GM18520 (cell line): ENCODE measurements around the gene NOM1.

Experiments used
- ATAC-seq: cut with Tn5 transposase; IDR thresholded peaks from one replicate; pipeline ENCODE4 v1.9.1; 2021; ENCODE audit not compliant: unreplicated experiment

The NOM1 gene

DNA sequence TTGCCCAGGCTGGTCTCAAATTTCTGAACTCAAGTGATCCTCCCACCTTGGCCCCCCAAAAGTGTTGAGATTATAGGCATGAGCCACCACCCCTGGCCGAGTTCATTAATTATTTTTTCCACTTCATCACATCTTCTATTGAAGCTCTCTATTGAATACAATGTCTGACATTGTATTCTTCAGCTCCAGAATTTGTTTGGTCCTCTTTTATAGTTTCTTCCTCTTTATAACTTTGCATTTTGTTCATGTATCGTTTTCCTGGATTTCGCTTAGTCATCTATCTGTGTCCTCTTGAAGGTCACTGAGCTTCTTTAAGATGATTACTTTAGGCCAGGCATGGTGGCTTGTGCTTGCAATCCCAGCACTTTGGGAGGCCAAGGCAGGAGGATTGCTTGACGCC lies 30.2 kb downstream of the NOM1 start:
- ATAC-seq, result no peak

DNA sequence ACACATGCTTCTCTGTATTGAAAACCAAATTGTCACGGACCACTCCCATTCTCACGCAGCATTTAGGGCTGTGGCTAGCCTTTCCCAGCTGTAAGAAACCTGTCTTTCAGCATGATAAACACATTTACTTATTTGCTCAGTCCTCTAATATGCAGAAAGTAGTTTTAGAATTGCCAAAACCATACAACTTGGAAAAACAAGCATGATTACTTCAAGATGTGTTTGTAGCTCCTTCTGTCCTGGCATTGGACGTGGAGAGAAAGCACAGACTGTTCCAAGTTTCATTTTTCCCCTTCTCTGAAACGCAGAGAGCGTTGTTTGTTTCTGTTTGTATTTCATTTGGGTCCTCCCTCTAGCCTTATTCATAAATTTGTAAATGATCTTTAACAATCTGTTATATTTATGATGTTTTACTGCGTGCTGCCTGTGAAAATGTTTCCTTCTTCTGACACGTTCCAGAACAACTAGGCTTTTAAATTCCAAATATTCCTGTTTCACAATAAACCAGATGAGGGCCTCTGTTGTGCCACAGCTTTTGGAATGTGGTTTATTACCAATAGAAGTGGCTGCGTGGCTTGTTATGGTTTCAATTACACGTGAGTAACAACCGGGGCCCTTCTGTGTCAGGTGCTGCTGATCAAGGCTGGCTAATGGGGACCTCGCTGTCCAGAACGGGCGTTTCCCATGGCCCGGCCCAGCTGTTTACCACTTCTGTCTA lies 34.8 kb downstream of the NOM1 start:
- no peak for ATAC-seq

DNA sequence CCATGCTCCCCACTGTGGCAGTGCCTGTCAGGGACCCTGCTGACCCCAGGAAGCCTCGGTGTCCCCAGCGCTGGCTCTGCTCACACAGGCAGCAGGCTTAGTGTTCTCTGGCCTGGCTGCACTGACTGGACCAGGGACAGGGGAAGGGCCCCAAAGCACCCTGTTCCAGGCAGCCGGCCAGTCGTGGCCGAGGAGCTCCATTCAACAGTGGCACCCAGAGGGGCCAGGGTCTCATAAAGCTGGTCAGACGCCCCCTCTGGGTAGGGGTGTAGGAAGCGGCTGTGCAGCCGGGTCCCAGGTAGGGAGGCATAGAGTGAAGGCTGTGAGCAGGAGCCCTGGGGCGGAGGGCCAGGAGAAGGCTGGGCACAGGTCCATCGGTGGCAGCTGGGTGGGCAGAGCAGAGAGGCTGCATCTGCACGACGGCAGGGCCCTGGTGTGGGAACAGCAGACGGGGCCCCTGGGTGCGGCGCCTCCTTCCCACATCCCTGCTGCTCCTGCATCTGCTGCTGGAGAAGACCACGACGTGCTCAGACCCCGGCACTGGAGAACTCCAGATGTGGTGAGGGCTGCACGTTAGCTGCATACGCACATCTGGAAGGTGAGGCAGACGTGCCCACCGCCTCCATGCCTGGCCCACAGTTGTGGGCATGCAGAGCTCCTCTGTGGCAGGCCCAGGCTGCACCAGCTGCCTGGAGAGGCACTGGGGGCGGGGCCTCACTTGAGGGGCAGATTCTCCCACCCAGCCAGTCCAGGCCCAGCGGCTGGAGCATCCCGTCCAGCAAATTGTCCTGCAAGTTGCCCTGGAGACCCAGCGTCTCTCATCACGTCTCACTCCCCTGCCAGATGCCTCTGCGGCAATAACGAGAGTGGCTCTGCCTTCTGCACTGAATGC lies 35.8 kb downstream of the NOM1 start:
- no peak for ATAC-seq

DNA sequence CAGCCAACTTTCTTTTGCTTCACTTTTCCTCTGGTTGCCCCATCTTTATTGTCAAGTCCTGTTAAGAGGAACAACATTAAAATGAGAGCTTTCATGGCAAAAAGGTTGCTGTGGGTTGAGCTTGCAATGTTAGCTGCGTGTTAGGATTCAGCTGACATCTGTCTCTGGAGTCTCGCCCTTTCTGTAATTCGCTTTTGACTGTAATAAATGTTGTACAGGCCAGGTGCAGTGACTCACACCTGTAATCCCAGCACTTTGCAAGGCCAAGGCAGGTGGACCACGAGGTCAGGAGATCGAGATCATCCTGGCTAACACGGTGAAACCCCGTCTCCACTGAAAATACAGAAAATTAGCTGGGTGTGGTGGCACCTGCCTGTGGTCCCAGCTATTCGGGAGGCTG lies 36.9 kb downstream of the NOM1 start:
- ATAC-seq, result no peak

DNA sequence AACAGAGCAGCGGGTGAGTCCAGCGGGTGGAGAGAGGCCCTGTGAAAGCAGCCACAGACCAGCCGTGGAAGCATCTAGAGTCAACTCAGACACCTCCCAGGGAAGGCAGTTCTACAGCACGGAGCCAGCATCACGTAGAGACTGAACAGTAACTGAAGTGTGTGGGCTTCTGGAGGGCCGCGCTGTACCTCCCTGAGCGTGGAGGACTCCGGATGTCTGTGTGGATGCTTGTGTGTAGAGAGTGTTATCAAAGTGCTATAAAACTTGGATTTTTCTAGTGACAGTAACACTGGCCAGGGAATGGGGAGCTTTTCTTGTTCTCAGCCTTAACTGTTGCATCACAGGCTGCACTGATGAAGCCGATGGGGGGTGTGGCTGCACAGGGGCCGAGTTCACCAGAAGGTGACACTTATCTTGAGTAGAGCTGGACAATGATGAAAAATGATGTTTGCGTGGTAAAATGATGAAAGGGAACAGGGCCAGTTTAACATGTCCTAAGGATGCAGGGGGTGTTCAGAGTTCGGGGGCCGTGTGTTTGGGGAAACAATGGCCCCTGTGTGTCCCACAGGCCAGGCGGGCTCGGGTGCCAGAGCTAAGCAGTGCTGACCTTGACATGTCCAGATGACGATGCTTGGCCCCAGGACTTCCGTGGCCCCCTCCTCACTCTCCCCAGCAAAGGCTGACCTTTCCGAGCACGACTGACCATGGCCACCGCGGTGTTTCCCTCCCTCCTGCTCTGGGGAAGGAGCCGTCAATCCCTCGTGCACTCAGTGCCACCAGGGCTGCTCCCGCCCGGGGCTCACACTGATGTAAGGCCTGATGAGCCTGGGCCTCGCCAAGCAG lies 39.1 kb downstream of the NOM1 start:
- no peak for ATAC-seq

DNA sequence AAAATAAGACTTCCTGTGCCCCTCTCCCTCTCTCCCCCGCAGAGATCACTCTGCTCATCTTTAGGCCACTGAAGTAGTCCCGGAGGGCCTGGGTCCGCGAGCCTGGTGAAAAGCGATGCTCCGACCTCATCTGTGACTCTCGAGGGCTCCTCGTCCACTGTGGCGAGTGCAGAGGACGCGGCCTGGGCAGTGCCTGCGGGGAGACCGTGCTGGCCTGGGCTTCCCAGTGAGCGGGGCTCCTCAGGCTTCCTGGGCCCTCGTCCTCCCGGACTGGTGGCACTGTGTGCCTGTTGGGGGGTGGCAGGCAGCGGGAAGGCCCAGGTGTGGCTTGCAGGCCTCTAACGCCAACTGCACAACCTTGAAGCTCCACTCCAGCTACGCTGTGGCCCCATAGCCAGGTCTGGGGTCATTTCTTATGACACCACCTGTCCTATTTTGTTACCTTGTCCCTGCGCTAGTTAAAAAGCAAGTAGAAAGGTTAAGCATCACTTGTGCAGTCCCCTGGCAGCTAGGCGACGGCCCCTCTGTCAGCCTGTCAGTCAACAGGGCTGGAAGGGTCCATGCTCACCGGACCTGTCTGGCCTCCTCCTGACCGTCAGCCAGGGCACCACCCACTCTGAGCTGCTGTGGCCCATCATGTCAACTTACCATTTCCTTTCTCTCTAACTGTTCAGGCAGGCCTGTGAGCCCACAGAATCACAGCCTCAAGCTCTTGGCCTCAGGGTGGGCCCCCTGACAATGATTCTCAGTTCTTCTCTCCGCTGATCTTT lies 40.4 kb downstream of the NOM1 start:
- ATAC-seq, result no peak

DNA sequence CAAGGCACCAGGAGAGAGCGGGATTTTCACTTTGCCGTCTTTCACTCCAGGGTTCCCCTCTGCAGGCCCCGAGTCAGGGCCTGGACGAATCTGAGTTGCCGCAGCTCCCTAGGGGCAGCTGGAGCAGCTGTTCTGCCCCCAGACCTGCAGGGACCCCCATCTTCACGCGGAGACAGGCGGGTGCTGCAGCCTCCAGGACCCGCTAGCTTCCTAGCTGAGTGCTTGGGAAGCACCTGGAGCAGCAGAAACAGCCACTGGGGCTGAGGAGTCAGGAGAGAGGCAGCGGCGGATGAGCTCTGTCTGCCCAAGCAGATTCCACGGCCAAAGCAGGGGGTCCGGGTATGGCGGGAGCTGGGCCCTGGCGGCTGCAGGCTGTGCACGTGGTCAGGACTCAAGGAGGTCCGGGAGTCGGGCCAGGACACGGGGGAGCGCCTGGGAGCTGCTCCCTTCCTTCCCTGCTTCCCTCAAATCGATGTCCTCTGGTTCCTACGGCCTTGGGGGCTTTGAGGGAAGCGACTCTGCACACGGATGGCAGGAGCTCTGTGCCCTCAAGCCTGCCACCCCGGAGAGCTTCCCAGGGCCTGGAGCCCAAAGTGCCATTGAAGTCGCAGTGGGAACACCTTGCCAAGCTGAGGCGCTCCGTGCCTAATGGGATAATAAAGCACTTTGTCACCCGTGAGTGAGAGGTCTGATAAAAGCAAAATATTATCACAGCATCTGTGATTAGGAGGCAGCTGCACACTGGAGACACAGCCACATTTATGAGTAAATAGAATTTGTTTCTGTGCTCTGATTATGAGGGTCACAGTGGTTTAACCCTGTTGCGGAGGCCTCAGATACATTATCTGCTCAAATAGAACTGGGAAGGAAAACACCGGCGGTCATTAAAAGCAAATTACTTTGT lies 43.8 kb downstream of the NOM1 start:
- no peak for ATAC-seq

DNA sequence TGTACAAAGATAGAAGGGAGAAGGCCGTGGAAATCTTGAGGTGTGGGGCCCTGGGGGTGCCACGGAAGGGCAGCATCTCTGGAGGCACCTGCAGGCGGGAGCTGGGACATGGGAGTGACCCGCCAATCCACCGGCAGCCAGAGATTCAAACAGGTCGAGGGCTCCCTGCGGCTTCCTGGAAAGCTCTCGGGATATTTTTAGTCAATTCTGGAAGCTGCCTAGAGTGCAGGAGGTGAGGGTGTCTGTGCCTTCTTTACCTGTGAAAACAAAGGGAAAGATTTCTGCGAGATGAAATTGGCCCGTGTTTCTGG lies 44.4 kb downstream of the NOM1 start:
- ATAC-seq, result no peak

DNA sequence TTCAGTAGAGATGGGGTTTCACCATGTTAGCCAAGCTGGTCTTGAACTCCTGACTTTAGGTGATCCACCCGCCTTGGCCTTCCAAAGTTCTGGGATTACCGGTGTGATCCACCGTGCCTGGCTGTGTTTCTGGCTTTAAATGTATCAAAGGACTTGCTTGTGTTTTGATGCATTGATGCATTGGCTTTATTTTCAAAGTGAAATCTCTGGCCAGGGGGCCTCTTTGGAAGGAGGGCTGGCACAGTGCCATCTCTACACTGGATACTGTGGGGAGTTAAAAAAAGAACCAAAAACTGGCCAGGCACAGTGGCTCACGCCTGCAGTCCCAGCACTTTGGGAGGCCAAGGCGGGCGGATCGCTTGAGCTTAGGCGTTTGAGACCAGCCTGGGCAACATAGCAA lies 44.9 kb downstream of the NOM1 start:
- ATAC-seq, result no peak

DNA sequence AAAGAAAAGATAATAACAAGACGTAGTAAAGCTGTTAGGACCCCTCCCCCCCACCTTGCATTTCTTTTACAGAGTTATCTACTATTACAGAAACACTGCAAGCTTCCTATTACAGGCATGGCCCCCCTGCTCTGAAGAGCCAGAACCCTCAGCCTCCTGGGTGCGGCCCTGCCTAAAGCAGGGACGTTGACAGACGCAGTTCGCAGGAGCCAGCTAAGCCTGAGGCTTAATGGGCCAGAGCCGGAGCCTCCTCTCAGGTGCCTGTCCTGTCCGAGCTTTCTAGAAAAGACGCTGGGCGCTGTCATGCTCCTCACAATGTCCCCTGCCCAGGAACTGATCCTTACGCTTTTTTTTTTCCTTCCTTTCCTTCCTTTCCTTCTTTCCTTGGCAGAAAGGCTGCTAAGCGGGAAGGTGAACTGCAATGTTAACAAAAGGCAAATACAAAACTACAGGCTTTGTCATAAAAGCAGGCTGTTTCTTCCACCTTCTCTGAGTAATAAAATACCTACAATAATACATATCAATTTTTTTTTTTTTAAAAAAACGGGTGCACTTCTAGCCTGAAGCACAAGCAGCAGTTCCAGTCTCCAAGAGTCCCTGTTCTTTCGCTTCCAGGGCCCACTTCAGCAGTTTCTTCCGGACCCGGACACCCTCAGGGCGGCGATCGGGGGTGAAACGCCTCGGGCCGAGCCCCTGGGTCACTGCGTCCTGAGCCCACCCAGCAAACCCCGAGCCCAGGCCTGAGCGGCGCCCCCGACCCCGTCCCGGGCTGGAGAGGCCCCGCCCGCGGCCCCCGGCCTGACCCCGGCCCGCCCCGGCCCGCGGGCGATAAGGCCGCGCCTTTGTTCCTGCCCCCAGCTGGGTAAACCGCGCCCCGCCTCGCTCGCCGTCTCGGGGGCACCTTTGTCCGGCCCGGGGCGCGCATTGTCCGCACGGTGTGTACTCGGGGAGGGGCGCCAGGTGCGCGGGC lies 49.8 kb downstream of the NOM1 start:
- no peak for ATAC-seq

DNA sequence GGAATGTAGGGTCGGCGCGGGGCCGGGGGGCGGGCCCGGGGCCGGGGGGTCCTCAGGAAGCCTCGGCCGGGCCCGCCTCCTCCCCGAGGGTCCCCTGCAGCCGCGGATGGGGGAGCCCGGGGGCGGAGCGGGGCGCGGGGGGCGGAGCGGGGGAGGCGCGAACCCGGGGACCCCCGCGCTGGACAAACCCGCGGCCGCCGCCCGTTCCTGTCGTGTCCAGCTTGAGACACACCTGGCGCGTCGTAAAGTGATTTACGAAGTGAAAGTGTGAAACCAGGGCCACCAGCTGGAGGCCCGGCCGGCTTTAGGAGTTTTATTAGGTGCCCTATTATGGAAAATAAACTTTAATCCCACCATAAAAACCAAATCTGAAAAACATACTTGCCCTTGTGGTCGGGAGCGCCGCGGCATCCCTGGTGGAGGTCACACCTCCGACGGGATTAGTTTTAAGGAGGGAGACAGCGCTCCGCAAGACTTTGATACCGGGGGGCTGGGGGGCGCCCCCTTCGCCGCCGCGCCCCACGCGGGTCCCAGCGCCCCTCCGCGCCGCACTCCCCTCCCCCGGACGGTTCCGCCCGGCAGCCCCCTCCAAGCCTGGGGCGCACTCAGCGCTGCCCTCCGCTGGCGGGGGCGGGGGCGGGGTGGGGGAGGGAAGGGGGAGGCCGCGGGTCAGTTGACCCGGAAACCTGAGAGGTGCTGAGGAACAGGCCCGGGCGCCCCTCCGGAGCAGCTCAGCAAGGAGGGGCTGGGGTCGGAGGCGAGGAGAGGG lies 50.6 kb downstream of the NOM1 start:
- no peak for ATAC-seq

DNA sequence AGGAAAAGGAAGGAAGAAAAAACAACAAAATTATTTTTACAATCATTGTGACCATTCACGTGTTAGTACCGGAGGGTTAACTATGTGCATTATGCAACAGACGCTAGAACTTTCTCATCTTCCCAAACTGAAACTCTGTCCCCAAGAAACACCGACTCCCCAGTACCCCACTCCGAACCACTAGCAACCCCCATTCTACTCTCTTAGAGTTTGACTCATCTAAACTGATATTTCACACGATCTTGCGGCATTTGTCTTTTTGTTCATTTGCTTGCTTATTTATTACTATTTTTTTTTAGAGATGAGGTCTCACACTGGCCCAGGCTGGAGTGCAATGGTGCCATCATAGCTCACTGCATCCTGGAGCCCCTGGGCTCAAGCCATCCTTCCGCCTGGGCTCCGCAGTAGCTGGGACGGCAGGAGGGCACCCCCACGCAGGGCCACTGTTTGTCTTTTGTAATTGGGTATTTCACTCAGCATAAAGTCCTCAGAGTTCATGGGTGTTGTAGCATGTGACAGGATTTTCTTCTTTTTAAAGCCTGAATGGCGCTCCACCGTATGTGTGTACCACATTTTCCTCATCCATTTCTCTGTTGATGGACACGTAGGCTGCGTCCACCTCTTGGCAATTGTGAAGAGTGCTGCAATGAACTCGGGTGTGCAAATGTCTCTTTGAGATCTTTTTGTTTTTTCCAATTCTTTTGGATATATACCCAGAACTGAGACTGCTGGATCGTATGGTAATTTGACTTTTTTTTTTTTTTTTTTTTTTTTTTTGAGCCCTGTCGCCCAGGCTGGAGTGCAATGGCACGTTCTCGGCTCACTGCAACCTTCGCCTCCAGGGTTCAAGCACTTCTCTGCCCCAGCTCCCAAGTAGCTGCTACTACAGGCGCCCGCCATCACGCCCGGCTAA lies 51.5 kb downstream of the NOM1 start:
- no peak for ATAC-seq

DNA sequence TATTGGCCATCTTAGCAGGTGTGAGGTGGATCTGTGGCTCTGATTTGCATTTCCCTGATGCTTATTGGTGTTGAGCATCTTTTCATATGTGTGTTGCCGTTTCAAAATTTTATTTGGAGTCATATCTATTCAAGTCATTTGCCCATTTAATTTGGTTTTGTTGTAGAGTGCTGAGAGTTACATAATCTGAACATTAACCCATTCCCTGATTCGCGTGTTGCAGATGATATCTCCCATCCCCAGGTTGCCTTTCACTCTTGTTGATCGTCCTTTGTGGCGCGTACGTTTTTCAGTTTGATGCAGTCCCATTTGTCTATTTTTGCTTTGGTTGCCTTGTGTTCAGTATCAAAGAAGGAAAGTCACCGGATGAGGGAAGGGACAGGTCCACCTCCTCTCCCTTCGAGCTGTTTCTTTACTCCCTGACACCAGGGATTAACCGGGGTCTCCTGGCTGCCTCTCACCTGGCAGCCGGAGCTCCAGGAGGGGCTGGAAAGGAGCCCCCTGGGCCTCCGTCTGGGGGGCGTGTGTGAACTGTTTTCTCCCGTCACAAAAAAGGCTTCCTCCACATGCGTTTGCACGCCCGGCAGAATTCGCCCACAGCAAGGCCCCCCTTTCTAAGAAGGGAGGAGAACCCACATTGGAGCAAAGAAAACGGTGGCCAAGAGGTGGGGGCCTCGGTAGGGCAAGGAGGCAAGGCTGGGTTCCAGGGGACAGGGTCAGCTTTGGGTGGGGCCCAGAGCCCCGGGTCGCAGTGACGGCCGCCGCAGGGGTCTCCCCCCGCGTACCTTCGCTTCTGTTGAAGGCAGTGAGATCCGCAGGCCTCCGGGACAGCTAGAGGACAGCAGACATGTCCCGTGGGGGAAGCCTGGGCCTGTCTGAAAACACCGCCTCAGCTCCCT lies 52.7 kb downstream of the NOM1 start:
- ATAC-seq, result no peak

DNA sequence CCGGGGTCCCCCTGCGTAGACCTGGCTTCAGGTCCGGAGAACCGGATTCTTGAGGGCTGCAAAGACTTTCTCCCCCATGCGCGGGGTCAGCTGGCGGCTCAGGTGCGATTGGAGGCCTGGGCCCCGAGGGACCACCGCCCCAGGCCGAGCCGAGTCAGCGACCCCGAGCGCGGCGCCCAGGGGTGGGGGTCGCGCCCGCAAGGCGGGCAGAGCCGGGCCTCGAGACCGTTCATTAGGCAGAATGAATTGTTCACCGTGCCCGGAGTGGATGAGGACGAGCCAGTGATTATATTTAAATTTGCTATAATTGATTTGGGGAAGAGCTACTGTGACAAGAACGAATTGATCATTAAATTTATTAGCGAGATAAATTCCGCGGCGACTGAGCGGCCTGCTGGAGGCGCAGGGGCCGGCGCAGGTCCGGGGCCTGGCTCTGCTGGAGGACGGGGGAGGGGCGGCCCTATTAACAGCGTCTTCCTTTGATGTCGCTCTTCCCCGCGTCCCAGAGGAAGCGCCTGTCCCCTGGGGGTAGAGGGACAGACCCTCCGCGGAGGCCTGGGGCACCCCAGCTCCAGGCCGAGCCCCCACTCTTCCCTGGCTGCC lies 53.4 kb downstream of the NOM1 start:
- no peak for ATAC-seq

DNA sequence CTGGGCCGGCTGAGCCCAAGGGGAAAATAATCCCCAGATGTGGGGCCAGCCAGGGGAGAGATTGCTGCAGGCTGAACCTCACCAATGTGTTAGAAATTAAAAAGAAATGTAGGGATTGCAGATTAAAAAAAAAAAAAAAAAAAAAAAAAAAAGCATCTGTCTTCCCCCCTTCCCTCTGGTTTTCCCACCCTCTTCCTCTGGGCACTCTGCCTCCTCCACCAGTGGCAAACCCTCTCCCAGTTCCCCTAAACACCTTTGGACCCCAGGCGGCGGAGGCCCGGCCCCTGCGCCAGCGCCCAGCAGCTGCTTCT lies 53.9 kb downstream of the NOM1 start:
- ATAC-seq, result no peak
